GM19468 (cell line): ENCODE data around the gene AKT1S1.

Source experiments
- ATAC-seq: cut with Tn5 transposase; IDR thresholded peaks from one replicate; pipeline ENCODE4 v1.9.1; 2021; ENCODE audit warnings: mild to moderate bottlenecking, moderate library complexity, moderate number of reproducible peaks; ENCODE audit not compliant: unreplicated experiment; ENCODE audit errors: extremely low read depth

The AKT1S1 gene

GRCh38 chr19:49857061-49857837, 19.9 kb downstream of the AKT1S1 start:
- no peak for ATAC-seq

GRCh38 chr19:49856574-49857021, 20.6 kb downstream of the AKT1S1 start:
- ATAC-seq = no peak

- no peak for ATAC-seq
Observed at GRCh38 chr19:49855676-49856573, 21.2 kb downstream of the AKT1S1 start.

- ATAC-seq = no peak
Observed at GRCh38 chr19:49855277-49855675, 21.9 kb downstream of the AKT1S1 start.

- no peak for ATAC-seq
Observed at GRCh38 chr19:49854378-49855263, 22.5 kb downstream of the AKT1S1 start.

GRCh38 chr19:49853852-49854377, 23.2 kb downstream of the AKT1S1 start:
- no peak for ATAC-seq

GRCh38 chr19:49852631-49853126, 24.5 kb downstream of the AKT1S1 start:
- no peak for ATAC-seq

- no peak for ATAC-seq
Observed at GRCh38 chr19:49851456-49852259, 25.5 kb downstream of the AKT1S1 start.

GRCh38 chr19:49850487-49851342, 26.4 kb downstream of the AKT1S1 start, which contains the start of gene PTOV1:
TSS of gene PTOV1 (plus strand) at chr19:49851159.
- peak; percentile 47 for ATAC-seq

- no peak for ATAC-seq
Observed at GRCh38 chr19:49850221-49850486, 27.0 kb downstream of the AKT1S1 start.

GRCh38 chr19:49849433-49850220, 27.5 kb downstream of the AKT1S1 start:
- ATAC-seq = no peak

GRCh38 chr19:49848938-49849337, 28.2 kb downstream of the AKT1S1 start:
- ATAC-seq = no peak

- no peak for ATAC-seq
Observed at GRCh38 chr19:49847731-49848696, 29.1 kb downstream of the AKT1S1 start.

GRCh38 chr19:49846408-49846807, 30.7 kb downstream of the AKT1S1 start:
- no peak for ATAC-seq

- no peak for ATAC-seq
Observed at GRCh38 chr19:49845414-49845813, 31.7 kb downstream of the AKT1S1 start.
